HepG2 (cell line): ENCODE measurements around the gene IGF1. TPM values are rescaled to one million over a fixed set of nuclear protein-coding genes. Genes with fewer than 3 reads are reported as not detected.

Experiments used
- ATAC-seq: fragments of 200-7000 bp; cut with Tn5 transposase; 3 replicates; pipeline ENCODE4 v1.9.1; 2020; ENCODE audit warnings: mild to moderate bottlenecking, moderate library complexity
- BruUV-seq: library from RNA; stranded (reverse); fragments of 400-500 nt; replicated peaks from 2 replicates; lab custom pipeline; 2021; lab: Mats Ljungman, UMichigan
- CTCF ChIA-PET: fragments of 300-600 bp; formaldehyde crosslinking; extraction: SDS; loops from one replicate; lab custom pipeline; 2021; ENCODE audit warnings: low total read pairs, inconsistent platforms, low intra/inter-chr PET ratio; lab: Yijun Ruan, JAX
- POLR2A ChIA-PET: fragments of 350-600 bp; sonication (Branson Sonifier 250); formaldehyde crosslinking; loops from one replicate; lab custom pipeline; 2020; ENCODE audit warnings: antibody characterized with exemption, inconsistent platforms; lab: Yijun Ruan, JAX
- DNase-seq: peaks from one replicate; pipeline ENCODE4 v3.0.0-alpha.2; 2015; ENCODE audit warnings: low spot score
- FAIRE-seq: peaks from 3 replicates; lab custom pipeline; 2011; peaks lifted over from hg19 to GRCh38; lab: Jason Lieb, UNC
- H2AFZ ChIP-seq: one replicate; pipeline ENCODE4 v1.6.1; 2011; ENCODE audit warnings: low read length, inconsistent platforms
- H3K27ac ChIP-seq: fragments of 300-600 bp; 3 replicates; pipeline ENCODE4 v1.8.0; 2011; ENCODE audit warnings: mixed run types, mild to moderate bottlenecking, mixed read lengths, low read length, inconsistent platforms; ENCODE audit not compliant: insufficient read depth; ENCODE audit errors: extremely low read length
- H3K27me3 ChIP-seq, 2 experiments: fragments of 200-600 bp in 1 of 2; 2 replicates in 1 of 2; 3 replicates in 1 of 2; pipeline versions ENCODE4 v1.6.0 to v1.8.0; 2011; ENCODE audit warnings: low read length in 2 of 2, mild to moderate bottlenecking in 2 of 2, moderate library complexity in 2 of 2, inconsistent platforms in 1 of 2; ENCODE audit not compliant: insufficient read depth in 2 of 2, control insufficient read depth in 1 of 2
- H3K36me3 ChIP-seq, 2 experiments: fragments of 200-600 bp in 1 of 2; replicated peaks in 1 of 2; 2 replicates in 1 of 2; 3 replicates in 1 of 2; pipeline versions ENCODE4 v1.5.1 to v1.8.0; 2011; ENCODE audit warnings: low read length in 2 of 2, inconsistent platforms in 1 of 2; ENCODE audit not compliant: insufficient read depth in 2 of 2, control insufficient read depth in 1 of 2
- H3K4me1 ChIP-seq: 2 replicates; pipeline ENCODE4 v1.5.1; 2012; ENCODE audit warnings: low read length, inconsistent platforms; ENCODE audit not compliant: insufficient read depth
- H3K4me2 ChIP-seq: 2 replicates; pipeline ENCODE4 v1.6.0; 2011; ENCODE audit warnings: low read depth, low read length, inconsistent platforms
- H3K4me3 ChIP-seq, 3 experiments: fragments of 200-600 bp in 1 of 3; sonication (generic), shearing (Covaris generic) in 1 of 3; replicated peaks in 1 of 3; 2 replicates each; pipeline ENCODE4 v1.5.1; 2011 to 2016; ENCODE audit warnings: low read length in 3 of 3, inconsistent platforms in 2 of 3, low read depth in 2 of 3, mild to moderate bottlenecking in 2 of 3, control low read depth in 1 of 3, mixed read lengths in 1 of 3; ENCODE audit not compliant: insufficient read depth in 1 of 3
- H3K79me2 ChIP-seq: one replicate; pipeline ENCODE4 v1.6.1; 2011; ENCODE audit warnings: low read length, inconsistent platforms; ENCODE audit not compliant: insufficient read depth
- H3K9ac ChIP-seq: 2 replicates; pipeline ENCODE4 v1.6.0; 2011; ENCODE audit warnings: mild to moderate bottlenecking, low read depth, low read length, inconsistent platforms; ENCODE audit not compliant: insufficient read depth
- H3K9me3 ChIP-seq: 2 replicates; pipeline ENCODE4 v1.5.1; 2012; ENCODE audit warnings: mild to moderate bottlenecking, low read length
- H4K20me1 ChIP-seq: 2 replicates; pipeline ENCODE4 v1.6.0; 2011; ENCODE audit warnings: inconsistent platforms, mild to moderate bottlenecking, low read length, moderate library complexity; ENCODE audit not compliant: insufficient read depth
- EHMT2 ChIP-seq: fragments of 200-600 bp; sonication (generic); IDR thresholded peaks from 2 replicates; pipeline ENCODE4 v1.7.0; 2017; ENCODE audit warnings: antibody characterized with exemption, low read depth, low read length, borderline replicate concordance
- FOXK1 ChIP-seq: sonication (generic); formaldehyde crosslinking; IDR thresholded peaks from 2 replicates; pipeline ENCODE4 v1.4.0; 2020; ENCODE audit warnings: low read depth, missing genetic modification reagents, borderline replicate concordance
- HHEX ChIP-seq: IDR thresholded peaks from 2 replicates; pipeline ENCODE4 v1.6.1; 2016; ENCODE audit warnings: control low read depth
- MED13 ChIP-seq: sonication (generic); formaldehyde crosslinking; IDR thresholded peaks from 2 replicates; pipeline ENCODE4 v1.5.0; 2020; ENCODE audit warnings: missing genetic modification reagents
- MIER3 ChIP-seq: IDR thresholded peaks from 2 replicates; pipeline ENCODE4 v1.6.1; 2016; ENCODE audit warnings: missing compliant biosample characterization, borderline replicate concordance
- MLLT10 ChIP-seq: sonication (generic); formaldehyde crosslinking; IDR thresholded peaks from 2 replicates; pipeline ENCODE4 v1.4.0; 2020; ENCODE audit warnings: missing genetic modification reagents
- PHF5A ChIP-seq: IDR thresholded peaks from one replicate; pipeline ENCODE4 v1.6.1; 2018; ENCODE audit warnings: low read depth, missing genetic modification reagents; ENCODE audit not compliant: unreplicated experiment
- PRDM15 ChIP-seq: sonication (generic); formaldehyde crosslinking; IDR thresholded peaks from 2 replicates; pipeline ENCODE4 v1.4.0; 2020; ENCODE audit warnings: missing genetic modification reagents
- PRDM4 ChIP-seq: sonication (generic); formaldehyde crosslinking; IDR thresholded peaks from 2 replicates; pipeline ENCODE4 v1.9.0; 2021; ENCODE audit warnings: missing genetic modification reagents, borderline replicate concordance
- PREB ChIP-seq: sonication (generic); formaldehyde crosslinking; IDR thresholded peaks from 2 replicates; pipeline ENCODE4 v1.4.0; 2020; ENCODE audit warnings: missing genetic modification reagents
- RFXANK ChIP-seq: IDR thresholded peaks from 2 replicates; pipeline ENCODE4 v1.6.1; 2016
- SKIL ChIP-seq: sonication (generic); formaldehyde crosslinking; IDR thresholded peaks from 2 replicates; pipeline ENCODE4 v1.8.0; 2022; ENCODE audit warnings: missing genetic modification reagents, mild to moderate bottlenecking, moderate library complexity, borderline replicate concordance
- SMAD3 ChIP-seq: sonication (generic); formaldehyde crosslinking; IDR thresholded peaks from 2 replicates; pipeline ENCODE4 v1.4.0; 2020; ENCODE audit warnings: missing genetic modification reagents
- SP1 ChIP-seq, 2 experiments: fragments of 450-650 bp in 1 of 2; sonication (generic) in 1 of 2; formaldehyde crosslinking in 1 of 2; IDR thresholded peaks; 2 replicates each; pipeline versions ENCODE4 v1.4.0 to v1.6.1; 2016 to 2020; ENCODE audit warnings: missing genetic modification reagents in 1 of 2
- SP140L ChIP-seq: sonication (generic); formaldehyde crosslinking; IDR thresholded peaks from 2 replicates; pipeline ENCODE4 v1.4.0; 2020; ENCODE audit warnings: missing genetic modification reagents, borderline replicate concordance
- SRSF1 ChIP-seq: fragments of 200-400 bp; formaldehyde crosslinking; optimal IDR thresholded peaks from 2 replicates; pipeline ENCODE3; 2017; ENCODE audit warnings: mild to moderate bottlenecking, low read depth, low read length, moderate library complexity
- ZNF773 ChIP-seq: sonication (generic); formaldehyde crosslinking; IDR thresholded peaks from 2 replicates; pipeline ENCODE4 v1.4.0; 2020; ENCODE audit warnings: missing genetic modification reagents, borderline replicate concordance
- WGBS: methylation state at CpG from one replicate; pipeline ENCODE4 v1.1.6; 2017; ENCODE audit warnings: low lambda C conversion rate; 5-methylcytosine and 5-hydroxymethylcytosine counted together
- in situ Hi-C: cut with HindIII; loops from 2 replicates; pipeline ENCODE4 v1.10.0; 2017; ENCODE audit warnings: low pct_unique_long_range_greater_than_20kb; ENCODE audit not compliant: extremely low pct_ligation_motif_present
- intact Hi-C: fragments of 100-400 bp; cut with micrococcal nuclease; formaldehyde crosslinking; loops from one replicate; pipeline ENCODE4 v1.10.0; 2022; ENCODE audit not compliant: unreplicated experiment
- polyA plus RNA-seq, 8 experiments: library from polyadenylated mRNA; depleted of rRNA in 3 of 8; stranded (reverse) in 7 of 8; unstranded in 1 of 8; fragments of >200 nt; fragmentation: Illumina TruSeq in 4 of 8; extraction: Trizol in 4 of 8; gene quantifications; 2 replicates each; pipeline versions ENCODE4 v1.2.1 to v1.2.3, GENCODE V29; 2011 to 2016; ENCODE audit warnings: low read depth in 4 of 8, missing spikeins in 1 of 8, mixed read lengths in 1 of 8; ENCODE audit not compliant: insufficient read depth in 1 of 8
- total RNA-seq, 5 experiments: library from RNA; depleted of rRNA; stranded (reverse); fragments of >200 nt; fragmentation: Illumina TruSeq; extraction: Trizol; gene quantifications; 2 replicates each; pipeline ENCODE4 v1.2.3, GENCODE V29; 2016; ENCODE audit warnings: low read depth in 1 of 5

IGF1 gene
- total and polyA plus RNA-seq, 2 of the 13 experiments (the other 11 are each of a cell fraction or from before 2014, with no cell fraction given) = not detected

GRCh38 chr12:102501773-102502172 is 21.4 kb upstream of the IGF1 start:
- no peaks in the 10 kb centered on the region for H4K20me1 ChIP-seq
- H3K36me3 ChIP-seq = no peaks in the 10 kb centered on the region
- ATAC-seq (no peak), DNase-seq (no peak), FAIRE-seq (no peak)
- H3K9ac ChIP-seq = no peak overlapping the region
- no peaks in the 10 kb centered on the region for H3K79me2 ChIP-seq
- CTCF ChIA-PET = no interaction called here
- H3K9me3 ChIP-seq = no peaks in the 10 kb centered on the region
- in situ Hi-C loops (no loop called here), intact Hi-C loops (no loop called here)
- no peak overlapping the region for H3K4me2 ChIP-seq
- H3K4me3 ChIP-seq = no peak overlapping the region
- BruUV-seq = no TSS peak
- no peak overlapping the region for H3K27ac ChIP-seq
- H2AFZ ChIP-seq = no peak overlapping the region
- H3K27me3 ChIP-seq = no peaks in the 10 kb centered on the region
- POLR2A ChIA-PET = no interaction called here
- WGBS = 26% methylated on average over 5 of the region's 5 CpGs
- H3K4me1 ChIP-seq = no peaks in the 10 kb centered on the region
- TF ChIP-seq SP1 (IDR thresholded peaks at IDR 0.05) (no peak), SP1 (CRISPR knock-in tag; IDR thresholded peaks at IDR 0.05) (no peak), RFXANK (CRISPR knock-in tag) (no peak), SRSF1 (no peak), MIER3 (no peak), MED13 (CRISPR knock-in tag) (no peak), EHMT2 (no peak), SMAD3 (CRISPR knock-in tag) (no peak), SKIL (CRISPR knock-in tag) (no peak), PREB (no peak), FOXK1 (CRISPR knock-in tag) (no peak), ZNF773 (no peak), HHEX (CRISPR knock-in tag) (no peak), PHF5A (CRISPR knock-in tag) (no peak), SP140L (no peak), MLLT10 (CRISPR knock-in tag) (no peak), PRDM15 (CRISPR knock-in tag) (no peak), PRDM4 (CRISPR knock-in tag) (no peak)
